ENCODE data around the gene TLL1. TPM values are rescaled to one million over a fixed set of nuclear protein-coding genes. Genes with fewer than 3 reads are reported as not detected.

TLL1 gene
- total and polyA plus RNA-seq, 4 donors, result 0.04 to 0.25 (median 0.05) TPM; not detected in 1

DNA sequence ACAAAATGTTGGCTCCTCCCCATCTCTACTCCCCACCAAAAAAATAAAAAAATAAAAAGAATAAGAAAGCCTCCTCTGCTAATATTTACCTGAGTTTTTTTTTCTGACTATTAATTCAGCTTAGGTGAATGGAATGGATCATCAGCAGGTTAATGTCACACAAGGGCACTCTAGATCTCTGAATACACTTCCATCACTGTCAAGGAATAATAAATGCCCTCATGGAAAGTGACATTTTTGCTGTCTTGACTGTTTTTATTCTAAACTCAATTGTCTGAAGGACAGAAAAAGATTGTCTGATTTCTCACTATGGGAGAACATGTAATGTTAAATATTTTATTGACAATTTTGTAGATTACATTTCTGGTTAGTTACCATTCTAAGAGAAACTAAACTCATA is 30.4 kb upstream of the TLL1 start:
- Histone ChIP-seq H3K4me3 (ENCODE audit: low read depth in 1 of 3, low read length in 3 of 3) (no peak overlapping the region), H3K4me1 (ENCODE audit: control insufficient read depth in 4 of 4, insufficient read depth in 4 of 4, low read length in 3 of 4) (no peaks in the 10 kb centered on the region), H3K9me3 (ENCODE audit: control insufficient read depth in 4 of 4, low read length in 3 of 4) (no peaks in the 10 kb centered on the region), H3K27me3 (ENCODE audit: control insufficient read depth in 4 of 4, insufficient read depth in 4 of 4, low read length in 3 of 4) (no peaks in the 10 kb centered on the region), H3K27ac (ENCODE audit: low read depth in 1 of 2, low read length in 2 of 2) (no peak overlapping the region), H3K36me3 (ENCODE audit: control insufficient read depth in 4 of 4, insufficient read depth in 3 of 4, low read depth in 1 of 4, low read length in 3 of 4) (no peaks in the 10 kb centered on the region), H3K9ac (ENCODE audit: low read depth in 1 of 2, low read length in 2 of 2) (no peak overlapping the region)
- DNase-seq (ENCODE audit: low spot score), result no peak
- TF ChIP-seq HNF4G (IDR thresholded peaks at IDR 0.05) (no peak), JUND (IDR thresholded peaks at IDR 0.05) (no peak), FOXA2 (IDR thresholded peaks at IDR 0.05) (no peak), RXRA (IDR thresholded peaks at IDR 0.05) (no peak), RAD21 (IDR thresholded peaks at IDR 0.05) (no peak), HNF4A (conservative IDR thresholded peaks at IDR 0.05) (no peak), SP1 (IDR thresholded peaks at IDR 0.05) (no peak)
- TF ChIP-seq, protein P1, sequence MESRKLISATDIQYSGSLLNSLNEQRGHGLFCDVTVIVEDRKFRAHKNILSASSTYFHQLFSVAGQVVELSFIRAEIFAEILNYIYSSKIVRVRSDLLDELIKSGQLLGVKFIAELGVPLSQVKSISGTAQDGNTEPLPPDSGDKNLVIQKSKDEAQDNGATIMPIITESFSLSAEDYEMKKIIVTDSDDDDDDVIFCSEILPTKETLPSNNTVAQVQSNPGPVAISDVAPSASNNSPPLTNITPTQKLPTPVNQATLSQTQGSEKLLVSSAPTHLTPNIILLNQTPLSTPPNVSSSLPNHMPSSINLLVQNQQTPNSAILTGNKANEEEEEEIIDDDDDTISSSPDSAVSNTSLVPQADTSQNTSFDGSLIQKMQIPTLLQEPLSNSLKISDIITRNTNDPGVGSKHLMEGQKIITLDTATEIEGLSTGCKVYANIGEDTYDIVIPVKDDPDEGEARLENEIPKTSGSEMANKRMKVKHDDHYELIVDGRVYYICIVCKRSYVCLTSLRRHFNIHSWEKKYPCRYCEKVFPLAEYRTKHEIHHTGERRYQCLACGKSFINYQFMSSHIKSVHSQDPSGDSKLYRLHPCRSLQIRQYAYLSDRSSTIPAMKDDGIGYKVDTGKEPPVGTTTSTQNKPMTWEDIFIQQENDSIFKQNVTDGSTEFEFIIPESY (IDR thresholded peaks at IDR 0.05), result no peak

GRCh38 chr4:165844161-165844560 is 28.9 kb upstream of the TLL1 start:
- DNase-seq (ENCODE audit: low spot score), result no peak
- Histone ChIP-seq H3K9ac (ENCODE audit: low read depth in 1 of 2, low read length in 2 of 2) (no peak overlapping the region), H3K27me3 (ENCODE audit: control insufficient read depth in 4 of 4, insufficient read depth in 4 of 4, low read length in 3 of 4) (no peaks in the 10 kb centered on the region), H3K27ac (ENCODE audit: low read depth in 1 of 2, low read length in 2 of 2) (no peak overlapping the region), H3K4me1 (ENCODE audit: control insufficient read depth in 4 of 4, insufficient read depth in 4 of 4, low read length in 3 of 4) (no peaks in the 10 kb centered on the region), H3K36me3 (ENCODE audit: control insufficient read depth in 4 of 4, insufficient read depth in 3 of 4, low read depth in 1 of 4, low read length in 3 of 4) (no peaks in the 10 kb centered on the region), H3K9me3 (ENCODE audit: control insufficient read depth in 4 of 4, low read length in 3 of 4) (no peaks in the 10 kb centered on the region), H3K4me3 (ENCODE audit: low read depth in 1 of 3, low read length in 3 of 3) (no peak overlapping the region)
- TF ChIP-seq RAD21 (IDR thresholded peaks at IDR 0.05) (no peak), HNF4A (conservative IDR thresholded peaks at IDR 0.05) (no peak), CTCF (IDR thresholded peaks at IDR 0.05; ENCODE audit: low read depth, low read length, missing input control) (no peak), TAF1 (conservative IDR thresholded peaks at IDR 0.05) (no peak), HNF4G (IDR thresholded peaks at IDR 0.05) (no peak), EGR1 (IDR thresholded peaks at IDR 0.05; ENCODE audit: low read depth in 2 of 2) (no peak), MAX (IDR thresholded peaks at IDR 0.05) (no peak), JUND (IDR thresholded peaks at IDR 0.05) (no peak), SP1 (IDR thresholded peaks at IDR 0.05) (no peak), YY1 (IDR thresholded peaks at IDR 0.05) (no peak), FOXA1 (IDR thresholded peaks at IDR 0.05) (no peak), ATF3 (IDR thresholded peaks at IDR 0.05) (no peak), NR2F2 (IDR thresholded peaks at IDR 0.05) (no peak)
- TF ChIP-seq, protein P2, sequence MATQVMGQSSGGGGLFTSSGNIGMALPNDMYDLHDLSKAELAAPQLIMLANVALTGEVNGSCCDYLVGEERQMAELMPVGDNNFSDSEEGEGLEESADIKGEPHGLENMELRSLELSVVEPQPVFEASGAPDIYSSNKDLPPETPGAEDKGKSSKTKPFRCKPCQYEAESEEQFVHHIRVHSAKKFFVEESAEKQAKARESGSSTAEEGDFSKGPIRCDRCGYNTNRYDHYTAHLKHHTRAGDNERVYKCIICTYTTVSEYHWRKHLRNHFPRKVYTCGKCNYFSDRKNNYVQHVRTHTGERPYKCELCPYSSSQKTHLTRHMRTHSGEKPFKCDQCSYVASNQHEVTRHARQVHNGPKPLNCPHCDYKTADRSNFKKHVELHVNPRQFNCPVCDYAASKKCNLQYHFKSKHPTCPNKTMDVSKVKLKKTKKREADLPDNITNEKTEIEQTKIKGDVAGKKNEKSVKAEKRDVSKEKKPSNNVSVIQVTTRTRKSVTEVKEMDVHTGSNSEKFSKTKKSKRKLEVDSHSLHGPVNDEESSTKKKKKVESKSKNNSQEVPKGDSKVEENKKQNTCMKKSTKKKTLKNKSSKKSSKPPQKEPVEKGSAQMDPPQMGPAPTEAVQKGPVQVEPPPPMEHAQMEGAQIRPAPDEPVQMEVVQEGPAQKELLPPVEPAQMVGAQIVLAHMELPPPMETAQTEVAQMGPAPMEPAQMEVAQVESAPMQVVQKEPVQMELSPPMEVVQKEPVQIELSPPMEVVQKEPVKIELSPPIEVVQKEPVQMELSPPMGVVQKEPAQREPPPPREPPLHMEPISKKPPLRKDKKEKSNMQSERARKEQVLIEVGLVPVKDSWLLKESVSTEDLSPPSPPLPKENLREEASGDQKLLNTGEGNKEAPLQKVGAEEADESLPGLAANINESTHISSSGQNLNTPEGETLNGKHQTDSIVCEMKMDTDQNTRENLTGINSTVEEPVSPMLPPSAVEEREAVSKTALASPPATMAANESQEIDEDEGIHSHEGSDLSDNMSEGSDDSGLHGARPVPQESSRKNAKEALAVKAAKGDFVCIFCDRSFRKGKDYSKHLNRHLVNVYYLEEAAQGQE (IDR thresholded peaks at IDR 0.05), result no peak
- TF ChIP-seq, protein P1 (IDR thresholded peaks at IDR 0.05), result no peak
- WGBS, result 78% methylated on average over 7 of the region's 7 CpGs
